Measurements from ENCODE around the gene KRABD2.
A peak's percentile ranks its signal among the peaks of the same experiment; 100 is the strongest.
"Not testable (repeated sequence)": the region's sequence is repeated elsewhere in the genome, so short reads cannot be mapped to it uniquely, and the experiment has no call there.

The KRABD2 gene

DNA sequence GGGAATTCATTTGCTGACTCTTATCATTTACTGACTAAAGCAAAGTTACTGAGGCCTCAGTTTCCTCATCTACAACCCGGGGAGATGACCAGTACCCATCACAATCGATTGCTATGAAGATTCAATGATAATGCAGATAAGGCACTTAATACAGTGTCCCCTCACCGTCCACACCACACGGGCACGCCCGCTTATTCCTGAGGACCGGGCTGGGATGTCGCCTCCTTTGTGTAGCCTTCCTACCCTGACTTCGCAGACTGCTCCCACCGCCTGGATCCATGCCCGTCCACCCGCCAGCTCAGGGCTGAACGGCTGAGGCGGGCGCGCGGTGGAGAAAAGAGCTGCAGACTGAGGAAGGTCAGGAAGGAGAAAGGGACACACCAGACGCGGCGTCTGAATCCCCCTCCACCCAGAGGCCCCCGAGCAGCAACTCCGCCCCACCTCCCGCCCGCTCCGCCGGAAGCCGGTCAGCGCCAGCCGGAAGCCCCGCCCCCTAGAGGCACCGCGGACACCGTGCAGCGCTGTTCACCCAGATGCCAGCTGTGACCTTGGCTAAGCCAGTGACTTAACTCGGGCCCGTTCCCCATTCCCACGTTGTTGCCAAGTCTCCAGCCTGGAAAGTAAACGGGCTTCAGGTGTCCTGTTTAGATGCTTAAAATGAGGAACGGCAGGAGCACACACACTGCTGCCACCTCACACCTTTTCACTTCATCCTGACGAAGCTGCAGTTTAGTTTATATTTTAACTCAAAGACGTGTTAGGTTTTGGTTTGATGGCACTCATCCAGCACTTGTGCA, at the start of gene KRABD2:
Gene KRABD2 (minus strand): TSS at position 434 of the 797 bp plus-strand sequence.
- peak; percentile 80 to 89 (median 87) for DNase-seq (ENCODE audit: low read depth in 2 of 3, low spot score in 1 of 3)

DNA sequence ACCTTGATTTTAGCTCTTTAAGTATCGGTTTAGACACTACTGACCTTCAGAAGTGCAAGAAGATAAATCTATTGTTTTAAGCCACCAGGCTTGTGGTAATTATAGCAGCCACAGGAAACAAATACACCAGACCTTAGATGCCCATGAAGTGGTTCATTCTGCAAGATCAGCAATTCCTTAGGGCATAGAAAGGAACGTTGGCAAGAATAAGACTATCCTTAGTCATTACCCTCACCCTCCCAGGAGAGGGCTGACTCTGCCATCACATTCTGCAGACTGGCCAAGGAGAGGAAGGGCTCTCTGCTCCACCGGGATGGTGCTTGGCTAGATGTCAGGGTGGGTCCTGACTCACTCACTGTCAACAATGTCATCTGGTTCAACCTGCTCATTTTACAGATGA, 45.1 kb upstream of the KRABD2 start:
- no peak for DNase-seq (ENCODE audit: low read depth in 2 of 3, low spot score in 1 of 3)

DNA sequence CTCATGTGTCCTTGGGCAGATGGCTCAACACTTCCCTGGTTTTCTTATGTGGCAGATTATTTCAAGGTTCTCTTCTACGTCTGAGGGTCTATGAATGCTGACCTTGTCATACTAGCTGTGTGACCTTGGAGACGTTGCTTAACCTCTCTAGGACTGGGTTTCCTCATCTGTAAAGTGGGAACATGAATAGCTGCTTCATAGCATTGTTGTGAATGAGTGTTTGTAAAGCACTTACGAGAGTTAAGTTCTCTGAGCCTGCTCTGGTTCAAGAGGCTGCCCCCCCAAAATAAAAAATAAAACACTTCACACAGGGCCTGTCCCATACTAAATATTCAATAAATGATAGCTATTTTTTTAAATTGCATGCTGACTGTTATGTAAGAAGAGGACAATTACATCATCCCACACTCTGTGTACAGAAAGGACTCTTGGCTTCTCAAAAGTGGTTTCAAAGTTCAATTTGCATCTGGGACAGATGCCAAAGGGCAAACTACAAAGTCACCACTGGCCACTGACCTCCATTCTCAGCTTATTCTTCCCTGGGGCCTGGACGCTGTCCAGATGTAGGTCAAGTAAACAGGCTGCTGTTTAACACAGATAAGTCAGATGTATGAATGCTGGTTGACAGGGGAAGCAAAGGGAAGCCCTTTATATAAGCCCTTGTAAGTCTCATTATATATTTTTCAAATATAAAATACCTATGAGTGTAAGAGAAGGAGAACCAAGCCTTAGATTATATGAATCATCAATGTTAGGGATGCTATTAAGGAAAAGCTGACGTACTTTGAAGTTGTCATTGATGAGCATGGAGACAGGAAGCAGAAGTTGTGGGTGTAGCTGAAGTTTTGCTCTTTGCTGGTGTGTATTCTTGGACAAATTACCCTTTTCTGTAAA, 43.8 kb upstream of the KRABD2 start:
- no peak for DNase-seq (ENCODE audit: low read depth in 2 of 3, low spot score in 1 of 3)

DNA sequence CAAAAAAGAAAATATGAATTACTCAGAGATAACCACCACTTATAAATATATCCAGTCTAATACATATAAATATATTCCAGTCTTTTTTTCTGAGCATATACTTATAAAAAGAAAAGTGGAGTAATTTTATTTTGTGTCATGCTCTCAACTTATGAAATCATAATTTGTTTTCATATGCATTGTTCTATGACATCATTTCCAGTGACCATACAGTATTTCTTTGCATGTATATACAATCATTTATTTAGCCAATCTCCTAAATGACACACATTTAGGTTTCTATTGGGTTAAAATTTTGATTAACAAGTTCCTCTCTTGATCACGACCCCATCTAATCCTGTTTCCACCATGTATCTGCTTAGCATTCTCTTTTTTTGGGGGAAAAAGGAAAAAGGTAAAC, 42.8 kb upstream of the KRABD2 start:
- no peak for DNase-seq (ENCODE audit: low read depth in 2 of 3, low spot score in 1 of 3)

DNA sequence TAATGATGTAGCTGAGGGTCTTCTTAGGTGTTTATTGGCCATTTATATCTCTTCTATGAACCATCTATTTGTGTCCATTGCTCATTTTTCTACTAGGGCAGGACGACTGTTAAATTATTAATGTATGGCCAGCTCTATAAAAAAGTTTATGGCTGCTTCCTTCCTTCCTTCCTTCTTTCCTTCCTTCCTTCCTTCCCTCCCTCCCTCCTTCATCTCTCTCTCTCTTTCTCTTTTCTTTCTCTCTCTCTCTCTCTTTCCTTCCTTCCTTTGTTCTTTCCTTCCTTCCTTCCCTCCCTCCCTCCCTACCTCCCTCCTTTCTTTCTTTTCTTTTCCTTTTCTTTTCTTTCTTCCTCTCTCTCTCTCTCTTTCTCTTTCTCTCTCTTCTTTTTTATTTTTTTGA, 42.0 kb upstream of the KRABD2 start:
- DNase-seq (ENCODE audit: low read depth in 2 of 3, low spot score in 1 of 3): no peak

DNA sequence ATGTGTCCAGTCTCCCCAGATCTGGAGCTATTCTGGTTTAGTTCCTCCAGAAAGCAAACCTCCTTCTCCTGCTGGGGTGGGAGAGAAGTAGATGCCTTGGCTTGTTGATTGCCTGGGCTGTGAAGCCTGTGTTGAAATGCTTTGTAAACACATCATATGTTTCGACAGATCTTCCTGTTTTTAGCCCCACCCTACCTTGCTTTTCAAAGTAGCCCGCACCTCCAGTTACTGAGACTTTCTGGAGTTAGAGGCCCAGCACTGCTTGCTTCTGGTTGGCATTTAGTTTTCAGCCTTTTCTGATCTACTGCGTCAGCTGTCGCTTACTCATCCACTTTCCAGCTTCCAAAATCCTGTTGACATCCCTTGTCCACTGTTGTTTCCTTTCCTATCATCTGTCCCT, 41.3 kb upstream of the KRABD2 start:
- no peak for DNase-seq (ENCODE audit: low read depth in 2 of 3, low spot score in 1 of 3)

DNA sequence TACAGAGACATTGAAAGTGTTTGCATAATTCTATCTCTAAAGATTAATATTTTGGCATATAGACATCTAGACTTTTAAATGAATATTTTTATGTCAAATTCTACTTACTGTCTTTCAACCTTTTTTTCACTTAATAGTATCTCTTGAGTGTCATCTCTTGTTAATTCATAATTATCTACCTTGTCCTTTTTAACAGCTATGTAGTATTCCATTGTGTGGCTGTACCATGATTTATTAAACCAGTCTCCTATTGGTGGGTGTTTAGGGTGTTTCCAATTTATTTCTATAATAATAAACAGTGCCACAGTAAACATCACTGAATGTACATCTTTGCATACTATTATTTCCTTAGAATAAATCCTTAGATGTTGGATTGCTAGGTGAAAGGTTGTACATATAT, 37.4 kb upstream of the KRABD2 start:
- DNase-seq (ENCODE audit: low read depth in 2 of 3, low spot score in 1 of 3): no peak

DNA sequence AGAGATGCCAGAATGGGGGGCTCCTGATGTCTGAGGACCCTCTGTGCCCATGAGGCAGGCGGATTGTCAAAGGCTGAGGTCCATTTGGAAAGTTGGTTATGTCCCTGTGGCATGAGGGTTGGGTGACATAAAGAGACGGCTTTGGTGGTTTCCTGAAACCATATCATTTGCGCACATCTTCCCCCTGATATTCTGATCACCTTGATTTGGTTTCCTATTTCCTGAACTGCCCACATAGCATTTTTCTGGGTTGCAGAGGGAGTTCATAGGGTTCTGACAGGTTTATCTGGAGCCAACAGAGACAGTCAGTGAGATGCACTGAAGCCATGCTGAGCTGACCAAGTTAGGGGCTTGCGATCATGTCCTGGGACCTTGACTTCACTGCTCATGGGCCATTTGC, 36.8 kb upstream of the KRABD2 start:
- DNase-seq (ENCODE audit: low read depth in 2 of 3, low spot score in 1 of 3): no peak

DNA sequence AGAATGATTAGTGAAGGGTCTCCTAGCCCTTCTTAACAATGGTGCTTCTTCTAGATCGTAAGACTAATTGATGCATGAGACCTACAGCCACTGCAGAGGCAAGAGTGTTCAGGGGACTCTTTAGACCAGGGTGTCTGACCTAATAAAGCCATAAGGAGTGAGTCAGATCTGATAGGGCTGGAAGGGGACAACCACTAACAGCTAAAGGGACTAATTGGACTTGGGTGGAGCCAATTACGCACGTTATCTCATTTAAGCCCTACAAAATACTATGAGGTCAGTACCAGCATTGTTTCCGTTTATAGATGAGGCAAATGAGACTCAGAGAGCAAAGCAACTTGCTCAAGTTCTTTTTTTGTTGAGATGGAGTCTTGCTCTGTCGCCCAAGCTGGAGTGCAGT, 35.6 kb upstream of the KRABD2 start:
- DNase-seq (ENCODE audit: low read depth in 2 of 3, low spot score in 1 of 3): no peak

DNA sequence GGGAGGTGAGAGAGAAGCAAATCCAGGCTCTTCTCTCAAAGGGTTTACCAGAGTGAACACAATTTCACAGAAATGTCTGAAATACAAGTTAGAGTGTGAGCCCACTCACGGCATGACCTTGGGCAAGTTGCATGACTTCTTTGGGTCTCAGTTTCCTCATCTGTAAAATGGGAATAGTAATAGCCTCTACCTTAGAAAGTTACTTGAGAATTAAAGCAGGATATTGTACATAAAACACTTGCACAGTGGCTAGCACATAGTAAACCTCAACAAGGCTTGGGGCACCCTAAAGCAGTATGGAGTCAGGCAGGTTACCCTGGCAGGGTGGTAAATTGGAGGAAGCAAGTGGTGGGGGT, 34.4 kb upstream of the KRABD2 start:
- no peak for DNase-seq (ENCODE audit: low read depth in 2 of 3, low spot score in 1 of 3)

DNA sequence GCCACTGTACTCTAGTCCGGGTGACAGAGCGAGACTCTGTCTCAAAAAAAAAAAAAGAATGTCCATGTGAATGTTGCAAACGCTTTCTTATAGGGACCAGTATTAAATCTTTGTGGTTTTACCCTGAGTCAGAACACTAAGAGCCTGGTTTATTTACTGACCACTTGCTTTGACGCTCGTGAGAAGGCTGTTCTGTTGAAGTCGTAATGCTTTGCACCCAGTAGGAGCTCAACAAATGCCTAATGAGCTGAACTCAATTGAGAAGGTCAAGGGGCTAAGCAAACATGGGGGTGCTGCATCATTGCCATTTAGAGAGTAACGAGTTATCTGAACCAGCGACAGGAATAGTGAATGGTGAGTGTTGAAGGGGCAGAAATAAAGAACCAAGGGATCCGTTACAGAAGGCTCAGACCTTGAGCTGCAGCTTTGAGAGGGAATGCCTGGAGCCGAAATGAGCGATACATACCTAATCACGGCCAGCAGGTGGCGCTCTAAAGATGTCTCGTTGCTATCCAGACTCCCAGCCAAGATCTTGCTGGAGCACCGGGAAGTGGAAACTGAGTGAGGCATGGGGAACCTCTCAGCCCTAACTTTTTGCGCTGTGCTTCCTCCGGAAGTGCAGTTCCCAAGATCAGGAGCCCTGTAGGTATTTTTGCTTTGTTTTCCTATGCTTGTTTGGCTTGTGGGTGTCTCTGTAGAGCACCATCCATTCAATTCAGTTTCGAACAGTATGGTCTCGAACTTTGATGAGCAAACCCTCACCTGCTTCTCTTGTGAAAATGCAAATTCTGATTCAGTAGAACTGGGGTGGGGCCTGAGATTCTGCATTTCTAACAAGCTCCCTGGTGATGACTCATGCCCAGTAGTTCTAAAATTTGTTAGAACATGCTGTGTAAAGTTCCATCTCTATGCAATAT, 33.7 kb upstream of the KRABD2 start:
- peak; percentile 62 to 80 (median 75) for DNase-seq (ENCODE audit: low read depth in 2 of 3, low spot score in 1 of 3)

DNA sequence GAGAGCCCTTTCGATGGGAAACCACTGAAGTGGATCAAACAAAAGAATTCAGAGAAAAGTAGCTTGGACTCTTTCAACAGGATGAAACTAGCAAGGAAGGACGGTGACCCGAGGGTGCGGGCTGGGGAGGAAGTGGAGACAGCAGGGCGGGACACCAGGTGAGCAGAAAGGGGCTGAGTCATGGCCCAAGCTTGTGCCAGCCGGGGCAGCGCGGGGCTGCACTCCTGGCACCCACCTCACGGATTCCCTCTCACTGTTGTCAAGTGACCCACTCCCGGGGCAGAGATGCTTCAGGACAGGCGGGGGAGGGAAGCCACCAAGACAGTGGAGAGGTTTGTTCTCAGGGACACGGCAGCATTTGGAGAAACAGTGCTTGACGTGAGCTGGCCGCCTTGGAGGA, 31.9 kb upstream of the KRABD2 start:
- DNase-seq (ENCODE audit: low read depth in 2 of 3, low spot score in 1 of 3): no peak

DNA sequence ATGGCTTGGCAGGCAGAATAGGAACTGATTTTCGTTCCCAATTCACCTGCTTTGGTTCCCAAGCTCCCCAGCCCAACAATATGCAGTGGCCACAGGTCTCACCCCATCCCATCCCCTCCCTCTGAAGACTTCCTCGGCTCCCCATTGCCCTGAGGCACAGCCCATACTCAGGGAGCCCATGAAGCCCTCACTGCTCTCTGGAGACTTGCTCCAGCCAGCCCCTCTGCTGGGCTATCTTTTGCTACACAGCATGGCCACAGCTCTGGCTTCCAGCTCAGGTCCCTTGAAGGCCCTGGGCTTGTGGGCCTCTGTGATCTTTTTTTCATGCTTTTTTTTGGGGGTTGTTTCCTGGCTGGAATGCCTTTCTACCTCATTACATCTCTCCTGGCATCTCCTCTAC, 29.7 kb upstream of the KRABD2 start:
- DNase-seq (ENCODE audit: low read depth in 2 of 3, low spot score in 1 of 3): no peak

DNA sequence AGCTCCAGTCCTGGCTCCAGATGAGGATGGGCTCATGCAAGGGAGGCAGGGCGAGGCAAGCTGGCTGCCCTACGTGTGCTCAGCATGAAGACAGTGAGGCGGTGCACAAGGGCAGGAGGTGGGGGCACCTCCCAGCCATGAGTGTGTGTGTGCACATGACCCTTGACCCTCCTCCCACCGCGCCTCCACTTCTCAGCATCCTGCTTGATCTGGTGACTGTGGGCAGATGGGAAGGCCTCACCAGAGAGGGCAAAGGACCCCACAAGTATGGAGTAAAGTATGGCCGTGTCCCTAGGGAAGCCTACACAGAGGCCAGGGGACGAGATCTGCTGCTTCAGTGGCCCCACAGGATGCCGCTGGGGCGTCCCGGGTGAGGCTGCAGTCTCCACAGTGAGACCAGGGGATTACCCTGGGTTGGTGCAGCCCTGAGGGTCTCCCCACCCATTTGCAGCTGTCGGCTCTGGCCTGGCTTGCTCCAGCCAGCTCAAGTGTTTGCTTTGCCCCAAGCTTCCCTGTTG, 29.1 kb upstream of the KRABD2 start:
- DNase-seq (ENCODE audit: low read depth in 2 of 3, low spot score in 1 of 3): no peak

DNA sequence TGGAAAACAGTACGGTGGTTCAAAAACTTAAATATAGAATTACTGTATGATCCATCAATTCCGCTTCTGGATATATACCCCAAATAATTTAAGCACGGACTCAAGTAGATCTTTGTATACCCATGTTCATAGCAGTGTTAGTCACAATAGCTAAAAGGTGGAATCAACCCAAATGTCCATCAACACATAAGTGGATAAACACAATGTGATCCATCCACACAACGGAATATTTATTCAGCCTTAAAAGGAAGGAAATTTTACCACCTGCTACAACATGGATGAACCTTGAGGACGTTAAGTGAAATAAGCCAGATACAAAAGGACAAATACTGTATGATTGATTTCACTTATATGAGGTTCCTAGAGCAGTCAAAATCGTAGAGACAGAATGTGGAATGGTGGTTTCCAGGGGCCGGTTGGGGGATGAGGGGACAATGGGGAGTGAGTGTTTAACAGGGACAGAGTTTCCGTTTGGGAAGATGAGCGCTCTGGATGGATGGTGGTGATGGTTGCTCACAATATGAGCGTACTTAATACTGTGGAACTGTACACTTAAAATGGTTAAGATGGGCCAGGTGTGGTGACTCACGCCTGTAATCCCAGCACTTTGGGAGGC, 26.5 kb upstream of the KRABD2 start:
- no peak for DNase-seq (ENCODE audit: low read depth in 2 of 3, low spot score in 1 of 3)

DNA sequence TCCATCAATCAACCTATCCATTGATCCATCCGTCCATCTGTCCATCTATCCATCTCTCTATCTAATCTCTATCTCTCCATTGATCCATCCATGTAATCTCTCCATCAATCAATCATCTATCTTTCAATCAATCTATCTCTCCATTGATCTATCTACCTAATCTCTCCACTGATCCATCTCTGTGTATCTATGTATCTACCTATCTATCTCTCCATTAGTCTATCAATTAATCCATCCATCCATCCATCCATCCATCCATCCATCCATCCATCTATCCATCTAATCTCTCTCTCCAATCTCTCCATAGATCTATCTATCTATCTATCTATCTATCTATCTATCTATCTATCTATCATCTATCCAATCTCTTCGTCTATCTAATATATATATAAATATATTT, 24.6 kb upstream of the KRABD2 start:
- DNase-seq (ENCODE audit: low read depth in 2 of 3, low spot score in 1 of 3): no peak

DNA sequence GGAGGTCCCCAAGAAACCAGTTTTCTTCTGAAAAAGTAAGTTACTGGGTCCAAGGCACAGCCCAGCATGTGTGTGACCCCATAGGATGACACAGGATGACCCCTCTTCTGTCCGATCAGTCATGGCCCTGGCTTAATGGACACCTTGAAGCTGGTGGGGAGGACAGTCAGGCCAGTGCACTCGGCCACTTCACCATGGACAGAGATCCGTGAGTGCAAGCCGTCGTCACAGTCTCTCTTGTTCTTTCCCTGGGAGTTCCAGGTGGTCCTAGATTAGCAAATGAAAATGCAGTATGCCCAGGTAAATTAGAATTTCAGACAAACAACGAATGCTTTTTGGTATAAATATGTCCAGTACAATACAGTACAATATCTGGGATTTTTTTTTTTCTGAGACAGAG, 22.5 kb upstream of the KRABD2 start:
- DNase-seq (ENCODE audit: low read depth in 2 of 3, low spot score in 1 of 3): no peak

DNA sequence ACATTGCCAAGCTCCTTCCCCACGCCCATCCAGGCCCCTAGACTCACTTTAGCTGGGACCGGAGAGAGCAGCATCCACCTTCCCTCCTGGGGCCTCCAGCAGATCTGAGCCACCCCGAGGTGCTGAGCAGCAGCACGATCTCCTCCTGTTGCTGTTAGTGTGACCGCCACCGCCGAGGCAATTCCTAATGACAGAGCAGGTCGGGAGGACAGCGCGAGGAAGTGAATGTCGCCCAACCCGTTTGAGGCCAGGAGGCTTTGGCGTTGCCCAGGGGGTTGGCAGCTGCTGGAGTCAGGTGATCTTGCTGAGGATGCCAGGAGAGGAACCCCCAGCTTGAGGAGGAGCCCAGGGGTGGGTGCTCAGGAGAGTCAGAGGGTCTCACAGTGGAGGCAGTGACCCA, 21.1 kb upstream of the KRABD2 start, which contains the start of gene RNF222:
Gene RNF222 (minus strand): TSS at position 192 of the 400 bp plus-strand sequence. CDS start 4,366 bp downstream, outside the sequence.
- no peak for DNase-seq (ENCODE audit: low read depth in 2 of 3, low spot score in 1 of 3)

DNA sequence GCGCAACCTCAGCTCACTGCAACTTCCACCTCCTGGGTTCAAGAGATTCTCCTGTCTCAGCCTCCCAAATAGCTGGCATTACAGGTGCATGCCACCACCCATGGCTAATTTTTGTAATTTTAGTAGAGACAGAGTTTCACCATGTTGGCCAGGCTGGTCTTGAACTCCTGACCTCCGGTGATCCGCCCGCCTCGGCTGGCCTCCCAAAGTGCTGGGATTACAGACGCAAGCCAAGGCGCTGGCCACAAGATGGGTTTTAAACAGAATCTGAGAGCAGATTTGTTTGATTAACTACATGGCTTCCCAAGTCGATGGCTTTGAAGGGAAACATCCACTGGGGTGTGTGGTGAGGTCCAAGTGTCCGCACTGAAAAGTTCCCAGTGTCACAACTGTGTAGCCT, 18.0 kb upstream of the KRABD2 start:
- DNase-seq (ENCODE audit: low read depth in 2 of 3, low spot score in 1 of 3): not testable (repeated sequence)

DNA sequence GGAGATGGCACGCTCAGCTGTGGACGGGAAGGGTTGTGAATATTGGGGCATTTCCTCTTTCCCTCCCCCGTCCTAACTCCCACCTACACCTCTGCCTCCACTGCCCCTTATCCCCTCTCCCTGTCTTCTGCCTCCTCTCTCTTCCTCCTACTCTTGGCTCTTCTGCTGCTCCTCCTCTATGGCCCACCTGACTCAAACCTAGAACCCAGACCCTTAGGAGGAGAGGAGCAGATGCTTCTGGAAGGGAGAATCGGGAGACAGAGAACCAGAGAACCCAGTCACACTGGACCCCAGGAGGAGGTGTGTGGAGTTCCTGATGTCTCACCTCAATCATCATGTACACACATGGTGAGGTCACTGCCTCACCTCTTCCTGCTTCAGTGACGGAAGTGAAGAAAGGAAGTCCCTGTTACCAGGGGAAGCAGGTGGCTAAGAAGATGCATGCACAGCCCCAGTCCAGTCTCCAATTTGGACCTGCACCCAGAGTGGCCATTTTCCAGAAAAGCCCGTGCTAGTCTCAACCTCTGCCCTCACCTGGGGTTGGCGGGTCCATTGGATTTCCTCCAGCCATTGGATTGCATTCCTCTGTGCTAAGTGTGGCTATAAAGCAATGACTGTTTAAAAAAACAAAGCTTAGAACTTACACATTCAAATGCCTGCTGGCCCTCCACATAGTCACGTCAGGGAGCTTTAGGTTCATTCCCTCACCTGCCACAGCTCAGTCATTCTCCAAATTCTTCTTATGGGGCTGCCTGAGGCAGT, 17.1 kb upstream of the KRABD2 start:
- peak in 2 of 3 donors; percentile 9 to 13 for DNase-seq (ENCODE audit: low read depth in 2 of 3, low spot score in 1 of 3)

All from stimulated activated CD4-positive, alpha-beta T cell treated with anti-CD3 and anti-CD28 coated beads, Interleukin-12 subunit alpha, Interleukin-12 subunit beta, amount 100 ng/mL, for 48 hours (primary cell).